Stimulated activated CD8-positive, alpha-beta memory T cell treated with anti-CD3 and anti-CD28 coated beads, Interleukin-15, amount 100 ng/mL, for 24 hours (primary cell): Measurements from ENCODE around the gene POC5.
"Not testable (repeated sequence)": the region's sequence is repeated elsewhere in the genome, so short reads cannot be mapped to it uniquely, and the experiment has no call there.

Source experiments
- DNase-seq: peaks from one replicate; pipeline ENCODE4 v3.0.0-alpha.2; 2020; ENCODE audit warnings: low read depth

The POC5 gene

DNA sequence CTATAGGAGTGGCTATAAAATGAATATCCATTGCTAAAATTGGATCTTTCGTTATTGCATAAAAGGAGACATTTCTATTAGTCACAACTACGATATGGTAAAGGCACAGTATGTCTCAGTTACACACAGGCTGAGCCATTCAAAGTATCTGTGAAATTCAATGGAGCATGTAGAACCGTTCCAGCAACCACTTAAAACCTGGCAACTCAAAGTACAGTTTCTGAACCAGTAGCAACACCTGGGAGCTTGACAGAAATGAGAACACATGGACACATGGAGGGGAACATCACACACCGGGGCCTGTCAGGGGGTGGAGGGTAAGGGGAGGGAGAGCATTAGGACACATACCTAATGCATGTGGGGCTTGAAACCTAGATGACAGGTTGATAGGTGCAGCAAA is 15.4 kb downstream of the POC5 start:
- no peak for DNase-seq

DNA sequence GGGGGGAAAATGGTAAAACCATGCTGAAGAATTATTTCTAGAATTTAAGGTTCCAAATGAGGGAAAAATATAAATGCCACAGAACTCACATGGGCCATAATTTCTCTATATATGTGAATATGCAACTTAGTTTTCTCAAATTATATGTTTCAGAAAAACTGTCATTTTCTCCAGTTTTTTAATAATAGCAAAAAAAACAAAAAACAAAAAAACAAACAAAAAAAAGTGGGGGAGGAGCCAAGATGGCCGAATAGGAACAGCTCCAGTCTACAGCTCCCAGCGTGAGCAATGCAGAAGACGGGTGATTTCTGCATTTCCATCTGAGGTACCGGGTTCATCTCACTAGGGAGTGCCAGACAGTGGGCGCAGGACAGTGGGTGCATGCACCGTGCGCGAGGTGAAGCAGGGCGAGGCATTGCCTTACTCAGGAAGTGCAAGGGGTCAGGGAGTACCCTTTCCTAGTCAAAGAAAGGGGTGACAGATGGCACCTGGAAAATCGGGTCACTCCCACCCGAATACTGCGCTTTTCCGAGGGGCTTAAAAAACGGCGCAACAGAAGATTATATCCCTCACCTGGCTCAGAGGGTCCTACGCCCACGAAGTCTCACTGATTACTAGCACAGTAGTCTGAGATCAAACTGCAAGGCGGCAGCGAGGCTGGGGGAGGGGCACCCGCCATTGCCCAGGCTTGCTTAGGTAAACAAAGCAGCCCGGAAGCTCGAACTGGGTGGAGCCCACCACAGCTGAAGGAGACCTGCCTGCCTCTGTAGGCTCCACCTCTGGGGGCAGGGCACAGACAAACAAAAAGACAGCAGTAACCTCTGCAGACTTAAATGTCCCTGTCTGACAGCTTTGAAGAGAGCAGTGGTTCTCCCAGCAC is 21.5 kb downstream of the POC5 start:
- not testable (repeated sequence) for DNase-seq

DNA sequence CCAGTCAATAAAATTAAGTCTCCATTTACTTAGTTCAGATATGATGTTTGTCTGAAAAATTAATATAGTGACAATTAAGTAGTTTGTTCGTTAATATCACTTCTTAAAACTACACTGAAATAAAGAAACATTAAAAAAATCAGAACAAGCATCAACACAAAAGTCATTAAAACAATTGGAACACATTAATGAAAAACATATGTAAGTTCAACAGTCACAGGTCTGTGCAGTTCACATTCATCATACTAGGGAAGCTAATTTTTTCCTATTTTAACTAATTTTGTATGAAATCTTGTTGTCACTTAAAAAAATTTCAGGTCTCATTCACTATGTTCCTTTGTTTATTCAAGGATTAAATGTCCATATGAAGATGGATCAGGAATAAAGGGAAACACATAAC is 22.5 kb downstream of the POC5 start:
- DNase-seq = no peak

DNA sequence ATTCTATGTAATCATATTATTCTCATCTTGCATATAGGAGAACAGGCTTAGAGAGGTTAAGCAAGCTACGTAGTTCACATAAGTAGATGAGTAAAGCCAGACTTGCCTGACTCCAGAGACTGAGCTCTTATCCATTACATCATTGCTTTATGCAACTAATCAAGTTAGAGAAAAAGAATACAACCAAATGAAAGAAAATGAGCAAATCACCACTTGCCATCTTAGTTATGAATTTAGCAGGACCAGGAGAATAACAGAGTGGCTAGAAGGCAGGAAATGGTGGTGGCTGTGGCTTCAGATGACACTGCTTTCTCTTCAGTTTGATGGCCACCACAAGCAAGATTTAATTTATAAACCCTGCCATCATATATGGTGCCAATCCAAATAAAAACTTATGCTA is 26.6 kb downstream of the POC5 start:
- DNase-seq = no peak

DNA sequence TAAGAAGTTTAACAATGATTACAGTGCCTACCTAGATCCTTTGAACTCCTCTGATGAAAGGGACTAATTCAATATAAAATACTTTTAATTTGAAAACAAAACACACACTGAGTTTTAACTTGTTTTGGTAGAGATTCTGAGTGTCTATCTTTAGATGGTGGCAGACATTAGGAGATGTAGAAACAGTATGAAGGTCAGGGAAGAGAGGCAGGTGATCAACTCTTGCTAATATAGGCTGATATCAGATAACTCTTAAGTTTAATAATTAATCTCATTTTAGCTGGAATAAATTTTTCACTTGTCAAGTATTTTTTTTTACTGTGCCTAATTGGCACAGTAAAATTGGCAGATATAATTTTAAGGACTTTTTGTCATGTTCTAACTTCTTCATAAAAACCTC is 30.8 kb downstream of the POC5 start:
- DNase-seq = no peak

DNA sequence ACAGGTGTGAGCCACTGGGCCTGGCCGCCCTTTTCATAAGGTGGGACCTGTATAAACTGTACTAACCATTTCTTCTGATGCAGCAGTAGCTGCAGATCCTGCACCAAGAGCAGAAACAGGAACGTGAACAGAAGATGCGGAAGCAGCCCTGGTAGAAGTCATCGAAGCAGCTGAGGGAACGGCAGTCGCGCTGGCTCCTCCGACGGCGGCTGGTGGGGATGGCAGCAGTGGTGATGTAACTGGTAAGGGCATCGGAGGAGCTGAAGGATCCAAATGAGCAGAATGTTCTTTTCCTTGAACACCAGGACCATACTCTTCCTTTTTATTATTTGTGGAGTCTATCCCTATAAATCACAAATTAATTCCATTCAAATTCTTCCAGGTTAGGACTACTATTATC is 32.1 kb downstream of the POC5 start:
- no peak for DNase-seq

DNA sequence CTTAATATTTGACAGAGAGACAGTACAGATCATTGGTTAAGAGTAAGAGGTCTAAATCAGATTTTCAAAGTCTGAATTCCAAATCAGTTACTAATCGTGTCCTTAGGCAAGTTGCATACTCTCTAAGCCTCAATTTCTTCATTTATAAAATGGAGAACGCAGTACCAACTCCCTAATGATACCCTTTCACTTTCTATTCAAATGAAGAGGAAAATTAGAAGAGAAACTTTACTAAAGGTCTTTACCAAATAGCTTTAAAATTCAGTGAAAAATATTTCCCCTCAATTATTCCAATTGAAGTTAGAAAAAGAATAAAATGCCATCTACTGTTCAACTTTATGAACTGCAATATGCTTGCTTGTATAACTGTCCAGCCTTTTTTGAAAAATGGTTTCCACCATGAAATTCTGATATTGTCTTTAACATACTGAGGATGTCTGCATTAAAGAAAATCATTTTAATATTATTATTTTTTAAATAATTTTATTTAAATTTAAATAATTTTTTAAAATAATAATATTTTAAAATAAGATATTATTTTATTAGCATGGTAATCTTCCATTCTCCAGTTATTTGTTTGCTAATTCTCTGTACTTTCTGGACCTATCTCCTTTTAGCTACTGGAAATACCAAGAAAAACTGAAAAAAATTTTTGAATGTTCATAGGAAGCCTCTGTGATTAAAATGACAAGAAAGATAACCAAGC is 36.0 kb downstream of the POC5 start:
- DNase-seq = no peak

DNA sequence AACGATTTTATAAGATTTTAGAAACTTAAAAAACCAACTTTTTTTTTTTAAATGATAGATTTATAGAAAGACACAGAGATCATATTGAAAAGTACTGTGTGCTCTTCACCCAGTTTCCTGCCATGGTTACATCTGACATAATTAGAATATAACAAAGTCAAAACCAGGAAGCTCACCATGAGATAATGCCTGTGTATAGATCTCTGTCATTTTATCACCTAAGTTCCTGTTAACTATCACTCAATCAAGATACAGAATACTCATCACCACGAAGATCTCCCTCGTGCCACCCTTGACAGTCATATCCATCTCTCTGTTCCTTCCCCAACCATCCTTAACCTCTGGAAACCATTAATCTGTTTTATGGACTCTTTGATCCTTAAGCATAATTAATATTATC is 39.1 kb downstream of the POC5 start:
- DNase-seq = no peak

DNA sequence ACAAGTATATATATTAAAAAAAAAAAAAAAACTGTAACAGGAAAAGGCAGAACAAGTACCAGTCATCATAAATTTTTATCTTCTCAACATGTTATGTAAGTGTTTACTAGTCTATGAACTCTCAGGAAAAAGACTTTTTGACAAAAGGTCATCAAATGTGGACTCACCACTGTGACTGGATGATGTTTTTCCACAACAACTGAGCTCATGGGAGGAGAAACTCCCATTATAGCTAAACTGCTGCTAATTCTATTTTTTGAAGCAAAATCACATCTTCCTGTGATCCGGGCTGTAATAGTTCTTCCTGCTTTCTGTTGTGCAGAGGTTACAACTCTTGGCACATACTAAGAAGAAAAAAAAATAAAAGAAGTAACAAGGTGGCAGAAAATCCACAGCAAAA is 39.6 kb downstream of the POC5 start:
- DNase-seq = no peak

DNA sequence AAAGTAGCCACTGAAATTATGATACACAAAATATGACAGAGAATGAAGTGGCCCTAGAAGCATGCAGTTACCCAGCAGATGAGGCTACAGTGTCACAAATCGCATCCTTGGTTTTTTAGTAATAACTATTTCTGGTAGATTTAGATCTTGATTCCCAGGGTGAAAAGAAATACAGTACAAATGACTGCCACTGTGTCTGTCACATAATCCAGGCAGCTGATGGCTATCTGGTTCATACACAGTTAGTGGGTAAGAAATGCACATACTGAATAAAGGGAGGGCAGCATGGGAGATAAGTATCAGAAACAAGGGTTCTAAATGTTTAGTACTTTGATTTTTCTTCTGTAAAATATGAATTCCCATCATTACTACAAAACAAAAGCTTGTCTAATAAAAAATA is 41.5 kb downstream of the POC5 start:
- no peak for DNase-seq

DNA sequence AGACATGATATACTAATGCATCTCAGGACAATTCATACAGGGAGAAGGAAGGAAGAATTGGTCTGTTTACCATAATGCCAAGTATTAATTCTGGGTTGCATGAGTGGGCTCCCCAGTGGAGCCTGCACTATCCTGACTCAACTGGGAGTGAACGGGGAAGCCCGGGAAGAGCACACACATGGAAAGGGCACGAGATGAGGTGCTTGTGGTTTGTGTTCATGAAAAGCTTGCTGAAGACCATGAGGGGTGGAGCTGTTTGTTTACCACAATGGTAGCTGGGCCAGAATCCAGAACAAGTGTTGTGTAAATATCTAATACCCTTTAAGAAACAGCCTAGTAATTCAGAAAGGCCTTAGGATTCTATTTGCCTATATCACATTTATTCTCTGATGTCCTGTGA is 44.6 kb downstream of the POC5 start:
- DNase-seq = no peak

DNA sequence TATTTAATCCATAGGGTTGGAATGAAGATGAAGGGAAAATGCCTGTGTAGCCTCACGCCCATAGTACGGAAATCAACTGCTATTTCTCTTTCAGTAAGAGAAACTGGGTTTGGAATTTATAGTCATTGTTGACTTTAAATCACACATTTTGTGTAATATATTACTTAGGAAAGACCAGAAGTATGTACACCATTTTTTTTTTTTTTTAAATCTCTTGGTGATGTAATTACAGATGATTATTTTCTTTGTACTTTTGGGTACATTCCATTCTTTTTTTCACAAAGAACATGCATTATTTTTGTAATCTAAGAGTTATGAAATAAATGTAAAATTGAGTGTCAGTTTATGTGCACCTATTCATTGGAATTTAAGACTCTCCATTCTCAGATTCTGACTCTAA is 45.7 kb downstream of the POC5 start:
- no peak for DNase-seq

DNA sequence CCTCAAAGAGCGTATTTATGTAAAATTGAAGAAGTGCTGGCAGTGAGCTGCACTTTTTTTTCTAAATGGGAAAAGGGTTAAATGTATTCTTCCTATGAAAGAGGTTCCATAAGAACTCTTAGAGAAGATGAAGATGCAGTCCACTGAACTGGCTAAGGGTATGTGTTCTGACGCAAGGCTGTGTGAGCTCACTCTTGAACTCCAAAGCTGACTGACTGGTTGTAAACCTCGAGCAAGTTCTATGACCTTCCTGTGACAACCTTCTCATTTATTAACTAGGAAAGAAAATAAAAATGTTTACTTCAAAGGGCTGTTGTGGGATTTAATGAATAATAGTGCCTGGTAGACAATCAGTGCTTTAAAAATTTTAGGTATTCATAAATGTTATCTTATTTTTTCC is 46.7 kb downstream of the POC5 start:
- no peak for DNase-seq

DNA sequence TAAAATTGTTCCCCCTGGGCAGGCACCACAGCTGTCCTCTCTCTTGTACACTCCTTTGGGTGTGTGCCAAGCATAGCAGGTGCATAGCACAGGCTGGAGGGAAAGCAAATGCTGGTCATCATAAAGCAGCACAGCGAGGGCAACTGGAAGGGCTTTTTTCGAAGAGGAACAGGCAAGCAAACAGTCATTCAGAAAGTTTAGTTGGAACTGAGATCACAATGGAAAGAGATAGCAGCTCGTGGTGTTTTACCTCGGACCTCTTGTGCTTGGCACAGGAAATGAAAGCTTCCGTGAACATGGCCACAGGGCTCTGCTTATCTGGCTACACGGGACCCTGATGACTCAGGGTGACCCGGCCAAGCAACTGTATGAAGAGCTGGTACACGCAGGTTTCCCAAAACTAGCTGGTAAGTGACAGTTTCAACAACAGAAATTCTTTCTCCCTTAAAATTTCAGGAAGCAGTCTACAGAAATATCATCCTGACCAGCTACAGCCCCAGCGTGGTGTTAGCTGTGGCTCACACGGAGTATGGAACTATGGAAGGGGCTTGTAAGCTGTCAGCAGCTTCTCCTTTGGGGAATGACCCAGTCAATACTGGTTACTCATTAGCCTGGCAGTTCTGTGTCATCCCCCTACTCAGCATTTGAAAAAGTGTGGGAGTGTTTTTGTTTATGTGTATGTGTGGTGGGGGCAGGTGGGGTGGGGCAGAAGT is 48.1 kb downstream of the POC5 start:
- DNase-seq = peak; percentile 14

DNA sequence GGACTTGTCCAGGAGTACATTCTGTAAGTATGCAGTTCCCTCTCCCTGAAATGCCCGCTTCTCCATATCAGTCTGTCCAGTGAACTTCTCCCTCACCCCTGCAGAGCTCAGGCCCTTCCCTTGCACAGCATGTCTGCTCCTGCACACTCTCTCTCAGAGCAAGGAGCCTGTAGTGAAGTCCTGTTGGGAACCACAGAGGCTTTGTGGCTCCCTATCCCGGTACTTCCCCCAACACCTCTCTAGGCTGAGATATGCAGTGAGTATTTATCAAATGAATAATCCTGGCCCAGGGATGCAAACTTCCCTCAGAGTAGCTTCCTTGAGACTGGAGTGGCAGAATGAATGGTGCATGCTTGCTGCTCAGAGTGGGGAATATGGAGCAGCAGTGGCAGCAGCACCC is 48.8 kb downstream of the POC5 start:
- no peak for DNase-seq

DNA sequence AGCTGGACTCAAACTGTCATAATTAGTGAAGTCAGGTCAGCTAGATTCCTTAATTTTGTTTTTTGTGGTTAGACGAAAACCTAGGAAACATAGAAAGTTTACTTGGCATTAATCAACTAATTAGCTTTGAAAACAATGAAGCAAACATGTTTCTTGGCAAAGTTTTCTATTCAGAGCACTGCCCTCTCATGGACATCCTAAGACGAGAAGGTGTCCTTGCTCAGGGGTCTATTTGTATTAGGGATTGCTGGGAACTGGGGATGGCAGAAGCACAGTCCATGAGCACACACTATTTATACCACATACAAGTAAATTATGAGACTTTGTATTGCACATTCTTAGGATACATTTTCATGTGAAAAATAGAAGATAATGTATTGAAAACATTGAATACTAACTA is 49.7 kb downstream of the POC5 start:
- no peak for DNase-seq

DNA sequence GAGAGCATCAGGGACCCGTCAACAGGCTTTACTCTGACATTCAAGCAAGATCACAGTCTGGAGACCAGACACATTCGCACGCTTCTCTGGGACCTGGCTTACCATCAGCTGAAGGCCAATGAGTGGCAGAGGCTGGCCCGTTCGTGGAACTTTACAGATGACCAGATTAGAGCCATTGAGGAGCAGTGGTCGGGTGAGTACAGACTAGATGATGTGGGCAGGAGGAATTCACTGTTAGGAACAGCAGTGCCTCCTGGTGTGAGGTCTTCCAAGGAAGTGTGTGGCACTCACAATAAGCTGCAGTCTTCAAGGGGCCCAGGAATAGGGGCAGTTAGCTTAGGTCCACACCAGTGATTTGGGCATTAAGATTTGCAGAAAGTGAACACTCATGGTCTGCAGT is 50.4 kb downstream of the POC5 start:
- DNase-seq = no peak

DNA sequence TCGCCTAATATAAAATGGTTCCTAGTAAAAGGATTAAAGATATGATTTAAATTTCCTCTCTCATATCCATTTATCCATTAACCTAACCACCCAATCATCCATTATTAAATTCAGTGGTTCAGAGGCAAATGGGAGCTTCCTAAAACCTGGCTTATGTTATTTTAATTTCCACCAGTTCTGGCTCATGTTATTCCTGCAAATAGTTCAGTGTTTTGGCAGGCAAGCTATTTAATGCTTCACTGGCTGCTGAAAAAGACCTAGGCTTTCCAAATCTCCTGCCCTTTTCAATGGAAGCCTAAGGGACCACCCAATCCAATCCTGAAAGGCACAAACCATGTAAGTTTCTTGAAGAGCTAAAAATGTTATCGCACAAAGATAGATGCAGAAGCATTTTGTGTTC is 52.3 kb downstream of the POC5 start:
- no peak for DNase-seq

DNA sequence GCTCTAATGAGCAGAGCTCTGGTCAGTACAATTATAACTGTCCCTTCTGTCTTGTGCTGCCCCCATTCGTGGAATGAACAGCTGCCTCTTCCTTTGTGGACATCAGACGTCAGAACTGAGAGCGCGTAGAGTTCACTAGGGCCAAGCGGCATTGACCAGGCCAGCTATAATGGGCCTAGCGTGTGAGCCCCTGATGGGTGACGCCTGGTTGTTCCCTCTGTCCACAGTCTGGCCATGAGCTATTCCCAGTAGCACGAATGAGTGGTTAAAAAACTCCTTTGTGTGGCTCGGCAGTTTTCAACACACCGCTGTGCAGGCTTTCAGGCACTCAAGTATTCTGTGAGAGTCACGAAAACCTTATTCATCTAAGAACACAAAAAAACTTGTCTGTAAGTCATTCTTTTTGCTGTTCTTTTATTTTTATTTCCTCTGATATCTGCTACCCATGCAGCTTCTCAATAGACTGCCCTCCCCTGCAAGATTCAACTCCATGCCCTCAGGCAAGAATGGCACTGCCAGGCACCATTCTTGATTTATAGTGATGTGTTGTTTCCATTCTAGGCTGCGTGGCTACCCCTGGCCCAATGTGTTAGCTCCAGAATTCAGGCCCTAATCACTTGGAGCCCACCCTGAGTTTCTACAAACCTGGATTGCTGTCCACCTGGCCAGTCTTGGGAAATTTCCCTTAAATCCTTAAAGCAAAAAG is 53.5 kb downstream of the POC5 start:
- DNase-seq = no peak

DNA sequence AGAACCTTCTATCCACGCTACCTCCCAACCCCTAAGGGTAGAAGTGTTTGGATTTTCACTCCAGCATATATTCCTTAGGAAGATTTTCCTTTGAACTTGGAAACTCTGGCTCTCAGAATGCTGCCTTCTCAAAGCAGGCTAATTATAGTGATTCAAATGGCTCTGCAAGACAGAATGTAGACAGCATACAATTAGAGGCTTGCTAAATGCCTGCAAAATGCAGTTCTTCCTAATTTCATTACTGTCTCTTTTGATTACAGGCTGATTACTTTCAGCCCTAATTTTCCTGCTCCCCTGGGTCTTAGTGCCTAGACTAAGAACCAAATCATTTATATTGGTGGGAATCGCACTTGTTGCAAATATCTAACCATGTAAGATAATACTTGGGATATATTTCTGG is 55.2 kb downstream of the POC5 start:
- no peak for DNase-seq

DNA sequence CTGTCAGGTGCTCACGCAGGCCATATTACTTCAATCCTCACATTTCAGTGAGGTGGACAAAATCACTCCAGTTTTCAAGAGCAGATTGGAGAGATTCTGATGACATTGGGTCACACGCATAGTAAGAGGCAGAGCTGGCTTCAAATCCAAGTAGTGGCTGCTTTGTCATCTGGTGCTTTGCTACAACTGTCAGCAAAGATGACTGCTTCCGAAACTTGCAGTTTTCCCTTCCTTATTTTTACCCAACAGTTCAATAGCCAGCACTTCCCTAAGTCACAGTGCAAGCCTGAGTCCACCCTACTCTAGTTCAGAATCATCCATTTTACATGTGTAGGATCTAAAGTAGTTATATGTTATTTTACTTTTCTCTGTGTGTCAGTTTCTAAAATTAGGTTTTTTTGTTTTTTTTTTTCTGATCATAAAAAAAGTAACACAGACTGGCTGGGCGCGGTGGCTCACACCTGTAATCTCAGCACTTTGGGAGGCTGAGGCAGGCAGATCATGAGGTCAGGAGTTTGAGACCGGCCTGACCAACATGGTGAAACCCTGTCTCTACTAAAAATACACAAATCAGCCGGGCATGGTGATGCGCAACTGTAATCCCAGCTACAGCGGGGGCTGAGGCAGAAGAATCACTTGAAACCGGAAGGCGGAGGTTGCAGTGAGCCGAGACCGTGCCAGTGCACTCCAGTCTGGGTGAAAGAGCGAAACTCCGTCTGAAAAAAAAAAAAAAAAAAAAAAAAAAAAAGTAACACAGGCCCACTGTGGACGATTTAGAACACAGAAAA is 56.4 kb downstream of the POC5 start:
- no peak for DNase-seq
